ENCODE measurements around the gene KCMF1. TPM values are rescaled to one million over a fixed set of nuclear protein-coding genes. Genes with fewer than 3 reads are reported as not detected.
A peak's percentile ranks its signal among the peaks of the same experiment; 100 is the strongest.
"Not testable (repeated sequence)": the region's sequence is repeated elsewhere in the genome, so short reads cannot be mapped to it uniquely, and the experiment has no call there.

Gene KCMF1
- total and polyA plus RNA-seq, 2 experiments from 2014 or later = 50.8 to 63.0 TPM

GRCh38 chr2:84944295-84944909 lies 26.6 kb upstream of the KCMF1 start:
- H3K36me3 ChIP-seq (replicated peaks; ENCODE audit: insufficient read depth, low read depth) = no peaks in the 10 kb centered on the region
- no peaks in the 10 kb centered on the region for H4K20me1 ChIP-seq (ENCODE audit: insufficient read depth, poor library complexity, severe bottlenecking)
- no peak overlapping the region for H3K4me2 ChIP-seq
- no peak overlapping the region for H3K4me3 ChIP-seq
- no peak overlapping the region for H2AFZ ChIP-seq
- no peaks in the 10 kb centered on the region for H3K27me3 ChIP-seq
- no peaks in the 10 kb centered on the region for H3K4me1 ChIP-seq (ENCODE audit: insufficient read depth)
- TF ChIP-seq CTCF (IDR thresholded peaks at IDR 0.05; ENCODE audit: poor library complexity) = no peak
- no peaks in the 10 kb centered on the region for H3K9me3 ChIP-seq (ENCODE audit: low read depth)
- 88% methylated on average over 7 of the region's 7 CpGs for WGBS (ENCODE audit: low lambda C conversion rate, missing lambda C conversion rate)
- no peak overlapping the region for H3K27ac ChIP-seq
- no peaks in the 10 kb centered on the region for H3K9me2 ChIP-seq (replicated peaks; ENCODE audit: insufficient read depth)
- no peaks in the 10 kb centered on the region for H3K79me2 ChIP-seq
- no peak for DNase-seq (ENCODE audit: low spot score)

GRCh38 chr2:84945838-84946203 lies 25.1 kb upstream of the KCMF1 start:
- H3K27ac ChIP-seq = peak overlapping the region; percentile 95
- H2AFZ ChIP-seq; H3K9me2 ChIP-seq (replicated peaks; ENCODE audit: insufficient read depth); H3K36me3 ChIP-seq (replicated peaks; ENCODE audit: insufficient read depth, low read depth); H3K27me3 ChIP-seq; H4K20me1 ChIP-seq (ENCODE audit: insufficient read depth, poor library complexity, severe bottlenecking); H3K4me2 ChIP-seq; DNase-seq (ENCODE audit: low spot score); H3K4me3 ChIP-seq; H3K9me3 ChIP-seq (ENCODE audit: low read depth); H3K4me1 ChIP-seq (ENCODE audit: insufficient read depth); H3K79me2 ChIP-seq: not testable (repeated sequence)
- 70% methylated on average over 3 of the region's 3 CpGs for WGBS (ENCODE audit: low lambda C conversion rate, missing lambda C conversion rate)

GRCh38 chr2:84946204-84947009 lies 24.6 kb upstream of the KCMF1 start:
- Histone ChIP-seq H3K9me3 (ENCODE audit: low read depth) (no peaks in the 10 kb centered on the region), H4K20me1 (ENCODE audit: insufficient read depth, poor library complexity, severe bottlenecking) (no peaks in the 10 kb centered on the region), H2AFZ (no peak overlapping the region), H3K4me2 (no peak overlapping the region), H3K27ac (peak overlapping the region; percentile 95), H3K4me1 (ENCODE audit: insufficient read depth) (no peaks in the 10 kb centered on the region), H3K27me3 (no peaks in the 10 kb centered on the region), H3K79me2 (no peaks in the 10 kb centered on the region), H3K4me3 (no peak overlapping the region), H3K9me2 (replicated peaks; ENCODE audit: insufficient read depth) (no peaks in the 10 kb centered on the region), H3K36me3 (replicated peaks; ENCODE audit: insufficient read depth, low read depth) (no peaks in the 10 kb centered on the region)
- peak; percentile 82 for DNase-seq (ENCODE audit: low spot score)
- TF ChIP-seq EZH2 (IDR thresholded peaks at IDR 0.05; ENCODE audit: borderline replicate concordance) (no peak), EZH2phosphoT487 (IDR thresholded peaks at IDR 0.05; ENCODE audit: low read depth, severe bottlenecking, unreplicated experiment) (no peak), CTCF (IDR thresholded peaks at IDR 0.05; ENCODE audit: poor library complexity) (no peak)
- WGBS (ENCODE audit: low lambda C conversion rate, missing lambda C conversion rate) = 74% methylated on average over 11 of the region's 12 CpGs

GRCh38 chr2:84947010-84947593 lies 23.9 kb upstream of the KCMF1 start:
- Histone ChIP-seq H3K27me3 (no peaks in the 10 kb centered on the region), H3K4me1 (ENCODE audit: insufficient read depth) (no peaks in the 10 kb centered on the region), H3K79me2 (no peaks in the 10 kb centered on the region), H2AFZ (no peak overlapping the region), H3K9me2 (replicated peaks; ENCODE audit: insufficient read depth) (no peaks in the 10 kb centered on the region), H3K27ac (peak overlapping the region; percentile 95), H4K20me1 (ENCODE audit: insufficient read depth, poor library complexity, severe bottlenecking) (no peaks in the 10 kb centered on the region), H3K9me3 (ENCODE audit: low read depth) (no peaks in the 10 kb centered on the region), H3K4me2 (no peak overlapping the region), H3K36me3 (replicated peaks; ENCODE audit: insufficient read depth, low read depth) (no peaks in the 10 kb centered on the region), H3K4me3 (no peak overlapping the region)
- no peak for DNase-seq (ENCODE audit: low spot score)
- 95% methylated on average over 10 of the region's 10 CpGs for WGBS (ENCODE audit: low lambda C conversion rate, missing lambda C conversion rate)
- TF ChIP-seq EZH2phosphoT487 (IDR thresholded peaks at IDR 0.05; ENCODE audit: low read depth, severe bottlenecking, unreplicated experiment) = no peak
- no peak for TF ChIP-seq EZH2 (IDR thresholded peaks at IDR 0.05; ENCODE audit: borderline replicate concordance)
- TF ChIP-seq CTCF (IDR thresholded peaks at IDR 0.05; ENCODE audit: poor library complexity) = no peak

Data from hepatocyte (in vitro differentiated cells).